Tracheal epithelial cell (primary cell): ENCODE measurements around the gene CDC14A. TPM values are rescaled to one million over a fixed set of nuclear protein-coding genes. Genes with fewer than 3 reads are reported as not detected.

Source experiments
- total RNA-seq: library from RNA; depleted of rRNA; stranded (reverse); fragments of >200 nt; gene quantifications from 2 replicates; pipeline ENCODE4 v1.2.1, GENCODE V29; 2014

Gene CDC14A, protein sequence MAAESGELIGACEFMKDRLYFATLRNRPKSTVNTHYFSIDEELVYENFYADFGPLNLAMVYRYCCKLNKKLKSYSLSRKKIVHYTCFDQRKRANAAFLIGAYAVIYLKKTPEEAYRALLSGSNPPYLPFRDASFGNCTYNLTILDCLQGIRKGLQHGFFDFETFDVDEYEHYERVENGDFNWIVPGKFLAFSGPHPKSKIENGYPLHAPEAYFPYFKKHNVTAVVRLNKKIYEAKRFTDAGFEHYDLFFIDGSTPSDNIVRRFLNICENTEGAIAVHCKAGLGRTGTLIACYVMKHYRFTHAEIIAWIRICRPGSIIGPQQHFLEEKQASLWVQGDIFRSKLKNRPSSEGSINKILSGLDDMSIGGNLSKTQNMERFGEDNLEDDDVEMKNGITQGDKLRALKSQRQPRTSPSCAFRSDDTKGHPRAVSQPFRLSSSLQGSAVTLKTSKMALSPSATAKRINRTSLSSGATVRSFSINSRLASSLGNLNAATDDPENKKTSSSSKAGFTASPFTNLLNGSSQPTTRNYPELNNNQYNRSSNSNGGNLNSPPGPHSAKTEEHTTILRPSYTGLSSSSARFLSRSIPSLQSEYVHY
- 1.3 and 2.2 TPM in 2 replicates for total RNA-seq

DNA sequence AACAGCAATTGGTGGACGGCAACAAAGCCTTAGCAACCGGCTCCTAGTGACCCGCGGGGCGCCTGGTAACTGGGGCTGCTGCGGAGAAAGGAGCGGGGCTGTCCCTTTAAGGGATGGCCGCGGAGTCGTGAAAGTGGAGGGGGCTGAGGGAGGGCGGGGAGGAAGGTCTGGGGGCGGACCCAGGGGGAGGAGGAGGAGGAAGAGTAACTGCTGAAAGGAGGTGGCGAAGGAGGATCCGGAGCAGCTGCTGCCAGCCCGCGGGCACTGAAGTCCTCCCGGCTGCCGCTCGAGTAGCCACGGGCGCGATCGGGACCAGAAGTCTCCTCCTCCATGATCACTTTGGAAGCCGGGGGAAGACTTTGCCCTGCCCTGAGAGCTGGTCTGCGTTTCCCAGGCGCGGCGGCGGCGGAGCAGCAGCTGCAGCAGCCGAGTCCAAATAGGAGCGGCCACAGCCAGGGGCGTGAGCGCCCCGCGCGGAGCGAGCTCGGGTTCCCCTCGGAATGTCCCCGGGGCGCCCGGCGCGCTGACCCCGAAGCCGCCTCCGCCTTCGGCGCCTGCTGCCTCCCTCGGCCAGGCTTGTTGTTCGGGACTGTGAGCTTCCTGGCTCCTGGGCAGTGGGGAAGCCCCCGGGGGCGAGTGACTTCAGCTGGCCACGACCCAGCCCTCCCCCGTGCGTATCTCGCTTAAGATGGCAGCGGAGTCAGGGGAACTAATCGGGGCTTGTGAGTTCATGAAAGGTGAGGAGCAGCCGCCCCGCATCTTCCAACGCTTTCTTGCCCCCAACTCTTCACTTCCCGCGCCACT lies at the start of gene CDC14A:
Gene CDC14A (plus strand): TSS at position 240 of the 804 bp plus-strand sequence. CDS start 449 bp downstream, at position 689.

Other genes with a start within 250 kb of the CDC14A start
- 1.3 and 1.4 TPM in 2 replicates for gene SASS6, start 219.6 kb upstream of the CDC14A start, total RNA-seq
- gene TRMT13, start 219.3 kb upstream of the CDC14A start, total RNA-seq, result 4.8 and 7.5 TPM in 2 replicates
- gene LRRC39, start 174.2 kb upstream of the CDC14A start, total RNA-seq, result 0.43 TPM in 1 of 2 replicates, not detected in the other
- gene DBT, start 102.7 kb upstream of the CDC14A start, total RNA-seq, result 3.4 and 6.4 TPM in 2 replicates
- 38.6 and 48.0 TPM in 2 replicates for gene RTCA, start 86.3 kb upstream of the CDC14A start, total RNA-seq
- not detected in 2 replicates for gene GPR88, start 185.6 kb downstream of the CDC14A start, total RNA-seq